K562 (cell line): ENCODE measurements around the gene RNLS. TPM values are rescaled to one million over a fixed set of nuclear protein-coding genes. Genes with fewer than 3 reads are reported as not detected.

Experiments
- ATAC-seq: fragments of 200-7000 bp; cut with Tn5 transposase; 3 replicates; pipeline ENCODE4 v1.9.1; 2020; ENCODE audit warnings: moderate library complexity
- BruUV-seq: library from RNA; stranded (reverse); fragments of 400-500 nt; replicated peaks from 2 replicates; lab custom pipeline; 2021; lab: Mats Ljungman, UMichigan
- CTCF ChIA-PET: fragments of 300-600 bp; formaldehyde crosslinking; extraction: SDS; loops from one replicate; lab custom pipeline; 2021; ENCODE audit warnings: low intra/inter-chr PET ratio; lab: Yijun Ruan, JAX
- POLR2A ChIA-PET: fragments of 300-600, 350-650 bp; sonication (Branson Sonifier 250); formaldehyde crosslinking; extraction: SDS; loops from one replicate; lab custom pipeline; 2021; ENCODE audit warnings: antibody characterized with exemption, inconsistent platforms; lab: Yijun Ruan, JAX
- DNase-seq, 4 experiments: peaks; one replicate each; pipeline versions ENCODE4 v3.0.0 to v3.0.0-alpha.2; 2011 to 2018; ENCODE audit warnings: low spot score in 3 of 4, mixed read lengths in 3 of 4; ENCODE audit errors: extremely low read depth in 1 of 4
- FAIRE-seq: peaks from 2 replicates; lab custom pipeline; 2011; peaks lifted over from hg19 to GRCh38; lab: Jason Lieb, UNC
- H2AFZ ChIP-seq: 2 replicates; pipeline ENCODE4 v1.6.0; 2011; ENCODE audit warnings: low read depth, low read length, control low read depth, inconsistent platforms
- H3K27ac ChIP-seq: fragments of 200-600 bp; 3 replicates; pipeline ENCODE4 v1.8.0; 2011; ENCODE audit warnings: low read depth, mild to moderate bottlenecking, control low read depth, inconsistent platforms, low read length, moderate library complexity, mixed read lengths; ENCODE audit errors: extremely low read depth
- H3K27me3 ChIP-seq, 2 experiments: fragments of 300-600 bp in 1 of 2; 2 replicates in 1 of 2; 3 replicates in 1 of 2; pipeline versions ENCODE4 v1.6.0 to v1.8.0; 2011; ENCODE audit warnings: inconsistent platforms in 2 of 2, low read length in 2 of 2, mild to moderate bottlenecking in 1 of 2, mixed read lengths in 1 of 2, moderate library complexity in 1 of 2; ENCODE audit not compliant: control insufficient read depth in 2 of 2, insufficient read depth in 2 of 2
- H3K36me3 ChIP-seq: fragments of 300-600 bp; 3 replicates; pipeline ENCODE4 v1.8.0; 2011; ENCODE audit warnings: mild to moderate bottlenecking, low read length, inconsistent platforms; ENCODE audit not compliant: control insufficient read depth, insufficient read depth
- H3K4me1 ChIP-seq, 2 experiments: fragments of 200-600 bp in 1 of 2; replicated peaks in 1 of 2; 2 replicates in 1 of 2; 3 replicates in 1 of 2; pipeline versions ENCODE4 v1.5.1 to v1.8.0; 2011; ENCODE audit warnings: inconsistent platforms in 2 of 2, low read length in 2 of 2, mild to moderate bottlenecking in 1 of 2, mixed read lengths in 1 of 2, moderate library complexity in 1 of 2; ENCODE audit not compliant: control insufficient read depth in 2 of 2, insufficient read depth in 2 of 2
- H3K4me2 ChIP-seq: 2 replicates; pipeline ENCODE4 v1.6.1; 2011; ENCODE audit warnings: low read length, control low read depth, inconsistent platforms, mixed read lengths; ENCODE audit not compliant: insufficient read depth
- H3K4me3 ChIP-seq: fragments of 200-600 bp; sonication (generic), shearing (Covaris generic); 2 replicates; pipeline ENCODE4 v1.5.1; 2016; ENCODE audit warnings: control low read depth, inconsistent platforms
- H3K79me2 ChIP-seq: fragments of 200-600 bp; 3 replicates; pipeline ENCODE4 v1.8.0; 2011; ENCODE audit warnings: low read length, inconsistent platforms; ENCODE audit not compliant: control insufficient read depth, insufficient read depth
- H3K9ac ChIP-seq, 2 experiments: 2 replicates each; pipeline versions ENCODE4 v1.6.0 to v1.6.1; 2011; ENCODE audit warnings: low read depth in 2 of 2, low read length in 2 of 2, control low read depth in 1 of 2, inconsistent platforms in 1 of 2, mild to moderate bottlenecking in 1 of 2, mixed read lengths in 1 of 2; ENCODE audit not compliant: insufficient read depth in 1 of 2
- H3K9me1 ChIP-seq: one replicate; pipeline ENCODE4 v1.6.0; 2011; ENCODE audit warnings: inconsistent platforms, mild to moderate bottlenecking, low read length, moderate library complexity; ENCODE audit not compliant: control insufficient read depth, insufficient read depth
- H3K9me3 ChIP-seq: replicated peaks from 2 replicates; pipeline ENCODE4 v1.5.1; 2011; ENCODE audit warnings: low read depth, low read length, inconsistent platforms; ENCODE audit not compliant: control insufficient read depth, insufficient read depth
- H4K20me1 ChIP-seq: replicated peaks from 2 replicates; pipeline ENCODE4 v1.6.1; 2011; ENCODE audit warnings: low read length, inconsistent platforms, mixed read lengths; ENCODE audit not compliant: control insufficient read depth, insufficient read depth
- ARID2 ChIP-seq: fragments of 450-650 bp; IDR thresholded peaks from 2 replicates; pipeline ENCODE4 v1.6.1; 2017; ENCODE audit warnings: antibody characterized with exemption, mild to moderate bottlenecking
- BCL6 ChIP-seq: fragments of 250-450 bp; sonication (Bioruptor Pico); IDR thresholded peaks from 2 replicates; pipeline ENCODE4 v1.4.0; 2020
- CEBPG ChIP-seq, 3 experiments: fragments of 200-800 bp in 1 of 3; sonication (Bioruptor generic) in 1 of 3; sonication (generic) in 1 of 3; formaldehyde crosslinking in 1 of 3; IDR thresholded peaks in 2 of 3; conservative IDR thresholded peaks in 1 of 3; 2 replicates each; pipeline versions ENCODE4 v1.6.1 to v1.8.0; 2016 to 2022; ENCODE audit warnings: missing compliant biosample characterization in 2 of 3, missing genetic modification characterization in 2 of 3, mild to moderate bottlenecking in 1 of 3, missing genetic modification reagents in 1 of 3
- EZH2 ChIP-seq: IDR thresholded peaks from 2 replicates; pipeline ENCODE4 v1.6.1; 2012; ENCODE audit warnings: low read depth, mild to moderate bottlenecking, inconsistent platforms, low read length, borderline replicate concordance
- FOXP1 ChIP-seq: sonication (generic); formaldehyde crosslinking; IDR thresholded peaks from 2 replicates; pipeline ENCODE4 v1.8.0; 2022; ENCODE audit warnings: mild to moderate bottlenecking, missing genetic modification reagents
- KLF13 ChIP-seq: fragments of 450-650 bp; IDR thresholded peaks from 2 replicates; pipeline ENCODE4 v1.6.1; 2016; ENCODE audit warnings: missing genetic modification characterization, low read depth, mild to moderate bottlenecking, missing compliant biosample characterization, moderate library complexity, borderline replicate concordance
- MCM7 ChIP-seq, 2 experiments: fragments of 450-650 bp; IDR thresholded peaks; 2 replicates each; pipeline ENCODE4 v1.6.1; 2016 to 2018
- NR1H2 ChIP-seq: sonication (generic); formaldehyde crosslinking; IDR thresholded peaks from 2 replicates; pipeline ENCODE4 v1.4.0; 2020; ENCODE audit warnings: mild to moderate bottlenecking, missing genetic modification reagents
- SMARCA5 ChIP-seq: fragments of 450-650 bp; IDR thresholded peaks from 2 replicates; pipeline ENCODE4 v1.6.1; 2016
- TAF1 ChIP-seq: IDR thresholded peaks from 2 replicates; pipeline ENCODE4 v1.6.1; 2011; ENCODE audit warnings: mild to moderate bottlenecking, low read length, moderate library complexity; ENCODE audit not compliant: insufficient read depth, control insufficient read depth, severe bottlenecking; ENCODE audit errors: extremely low read depth
- TBL1XR1 ChIP-seq, 2 experiments: IDR thresholded peaks; 2 replicates each; pipeline ENCODE4 v1.6.1; 2012; ENCODE audit warnings: improper control_type of control experiment in 2 of 2, low read length in 2 of 2, mild to moderate bottlenecking in 1 of 2
- TRIM28 ChIP-seq: fragments of 450-650 bp; IDR thresholded peaks from 2 replicates; pipeline ENCODE4 v1.6.1; 2017
- ZNF395 ChIP-seq: fragments of 200-800 bp; sonication (Bioruptor generic); IDR thresholded peaks from 2 replicates; pipeline ENCODE4 v1.6.1; 2017; ENCODE audit warnings: missing genetic modification characterization, missing compliant biosample characterization
- ZNF507 ChIP-seq: conservative IDR thresholded peaks from 2 replicates; pipeline ENCODE4 v1.6.1; 2017; ENCODE audit warnings: missing genetic modification characterization, missing compliant biosample characterization
- WGBS: fragments of 100-300 bp; shearing (Covaris generic); methylation state at CpG from one replicate; pipeline ENCODE4 v1.1.6; 2016; ENCODE audit warnings: low coverage, mixed read lengths; ENCODE audit not compliant: insufficient coverage; ENCODE audit errors: missing lambda C conversion rate; 5-methylcytosine and 5-hydroxymethylcytosine counted together
- in situ Hi-C: fragments of 300-500 bp; cut with MboI; formaldehyde crosslinking; loops from 4 replicates; pipeline ENCODE4 v1.15.0; 2018; ENCODE audit warnings: inconsistent platforms, mixed read lengths
- intact Hi-C: fragments of 100-400 bp; cut with micrococcal nuclease; formaldehyde crosslinking; loops from 2 replicates; pipeline ENCODE4 v1.14.2; 2022
- polyA plus RNA-seq, 8 experiments: library from polyadenylated mRNA; depleted of rRNA in 4 of 8; stranded (reverse) in 5 of 8; unstranded in 3 of 8; fragments of >200 nt; fragmentation: Nextera tagmentation in 2 of 8; fragmentation: Illumina TruSeq in 1 of 8; extraction: Ambion mirVana in 2 of 8; extraction: Trizol in 1 of 8; gene quantifications; 2 replicates each; pipeline versions ENCODE4 v1.2.1 to v1.2.3, GENCODE V29; 2011 to 2014; ENCODE audit warnings: inconsistent platforms in 1 of 8, missing spikeins in 1 of 8
- total RNA-seq, 7 experiments: library from RNA; depleted of rRNA in 6 of 7; stranded (reverse); fragments of >200 nt in 6 of 7; fragmentation: Illumina TruSeq in 2 of 7; extraction: Trizol in 2 of 7; gene quantifications; 2 replicates each; pipeline versions ENCODE4 v1.2.1 to v1.2.3, GENCODE V29; 2011 to 2021; ENCODE audit warnings: low replicate concordance in 1 of 7
- TF ChIP-seq, protein P1 (sequence below): fragments of 450-650 bp; formaldehyde crosslinking; IDR thresholded peaks from 2 replicates; pipeline ENCODE4 v1.4.0; 2022; ENCODE audit warnings: mild to moderate bottlenecking, moderate library complexity

RNLS gene
- total and polyA plus RNA-seq, 9 of the 15 experiments (the other 6 are each of a cell fraction or from before 2014, with no cell fraction given), result 0.14 to 0.72 (median 0.41) TPM; not detected in 3

GRCh38 chr10:88260329-88261051, 322.6 kb downstream of the RNLS start:
- in situ Hi-C loops, result no loop called here

More at GRCh38 chr10:88260329-88261051, 322.6 kb downstream of the RNLS start:
- intact Hi-C loops, result no loop called here
- Histone ChIP-seq H3K4me3 (no peak overlapping the region), H3K4me1 (no peaks in the 10 kb centered on the region), H3K9me1 (no peaks in the 10 kb centered on the region), H3K36me3 (no peaks in the 10 kb centered on the region), H3K27me3 (no peaks in the 10 kb centered on the region), H3K27ac (no peak overlapping the region), H3K4me2 (no peak overlapping the region), H4K20me1 (no peaks in the 10 kb centered on the region), H3K9ac (no peak overlapping the region), H3K9me3 (no peaks in the 10 kb centered on the region), H2AFZ (no peak overlapping the region), H3K79me2 (no peaks in the 10 kb centered on the region)
- TF ChIP-seq KLF13 (tag) (no peak), ZNF395 (CRISPR knock-in tag) (no peak), TRIM28 (no peak), EZH2 (no peak), FOXP1 (CRISPR knock-in tag) (no peak), BCL6 (CRISPR knock-in tag) (no peak), ARID2 (no peak), TAF1 (no peak), CEBPG (CRISPR knock-in tag; IDR thresholded peaks at IDR 0.05) (no peak), CEBPG (tag; conservative IDR thresholded peaks at IDR 0.05 in 1 of 2, IDR thresholded peaks at IDR 0.05 in 1 of 2) (no peak), MCM7 (IDR thresholded peaks at IDR 0.05) (no peak), ZNF507 (no peak), SMARCA5 (no peak), NR1H2 (CRISPR knock-in tag) (no peak), TBL1XR1 (IDR thresholded peaks at IDR 0.05; ENCODE audit: low read length in 2 of 2) (no peak)
- TF ChIP-seq, protein P1, sequence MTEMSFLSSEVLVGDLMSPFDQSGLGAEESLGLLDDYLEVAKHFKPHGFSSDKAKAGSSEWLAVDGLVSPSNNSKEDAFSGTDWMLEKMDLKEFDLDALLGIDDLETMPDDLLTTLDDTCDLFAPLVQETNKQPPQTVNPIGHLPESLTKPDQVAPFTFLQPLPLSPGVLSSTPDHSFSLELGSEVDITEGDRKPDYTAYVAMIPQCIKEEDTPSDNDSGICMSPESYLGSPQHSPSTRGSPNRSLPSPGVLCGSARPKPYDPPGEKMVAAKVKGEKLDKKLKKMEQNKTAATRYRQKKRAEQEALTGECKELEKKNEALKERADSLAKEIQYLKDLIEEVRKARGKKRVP (CRISPR knock-in tag), result no peak
- CTCF ChIA-PET, result no interaction called here
- no peak for DNase-seq
- ATAC-seq, result no peak
- POLR2A ChIA-PET, result no interaction called here
- WGBS, result 0% methylated on average over 1 of the region's 1 CpG
- BruUV-seq, result no TSS peak
- no peak for FAIRE-seq
